Purkinje cell (primary cell): ENCODE results near the gene TCF12. TPM values are rescaled to one million over a fixed set of nuclear protein-coding genes. Genes with fewer than 3 reads are reported as not detected.

Source experiments
- polyA plus RNA-seq: library from polyadenylated mRNA; unstranded; fragments of >200 nt; fragmentation: Nextera tagmentation; gene quantifications from 2 replicates; pipeline ENCODE4 v1.2.1, GENCODE V29; 2014

Gene TCF12
- polyA plus RNA-seq: 19.4 and 25.2 TPM in 2 replicates

DNA sequence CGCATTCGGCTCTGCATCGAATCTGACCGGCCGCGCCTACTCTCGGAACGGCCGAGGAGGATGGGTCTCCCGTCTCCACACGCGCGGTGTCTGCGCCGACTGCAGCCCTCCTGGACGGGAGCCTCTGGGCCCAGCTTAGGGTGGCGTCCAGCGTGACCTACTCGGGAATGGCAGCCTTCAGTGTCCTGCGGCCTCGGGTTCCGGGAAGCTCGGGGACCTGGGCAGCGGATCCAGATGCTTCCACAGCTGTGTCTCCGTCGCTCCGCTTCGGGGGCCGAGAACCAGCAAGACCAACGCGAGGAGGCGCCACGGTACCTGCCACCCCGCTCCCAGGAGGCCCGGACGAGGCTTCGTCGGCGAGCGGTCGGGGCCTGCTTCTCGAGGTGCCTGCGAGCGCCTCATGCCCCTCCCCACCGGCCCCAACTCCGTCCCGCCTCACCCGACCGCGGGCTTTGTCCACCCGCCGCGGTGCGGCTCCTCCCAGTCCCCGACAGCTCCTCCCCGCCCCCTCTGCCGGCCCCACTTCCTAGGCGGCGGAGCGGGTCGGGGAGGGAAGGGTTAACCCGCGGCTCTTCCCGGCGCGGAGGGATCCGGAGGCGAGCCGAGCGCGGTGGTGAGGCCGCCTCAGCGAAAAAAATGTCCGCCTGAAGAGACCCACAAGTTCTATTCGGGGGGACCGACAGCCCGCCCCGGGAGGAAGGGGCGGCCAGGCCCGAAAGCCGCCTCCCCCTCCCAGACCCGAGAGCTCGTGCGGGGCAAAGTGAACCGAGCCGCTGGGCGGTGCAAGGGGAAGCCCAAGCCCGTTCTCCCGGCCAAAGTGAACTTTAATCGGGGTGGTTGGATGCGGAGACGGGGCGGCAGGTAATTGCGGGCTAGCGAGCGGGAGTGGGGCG lies at the start of gene TCF12:
Gene TCF12 (plus strand): TSS at position 599 of the 893 bp plus-strand sequence. CDS start 1,270 bp downstream, outside the sequence.

Other genes with a start within 250 kb of the TCF12 start
- 27.0 and 40.6 TPM in 2 replicates for gene ZNF280D, start 185.1 kb upstream of the TCF12 start, polyA plus RNA-seq